WERI-Rb-1 (cell line): Measurements from ENCODE around the gene IRF2.

Experiments
- DNase-seq: peaks from one replicate; pipeline ENCODE4 v3.0.0-alpha.2; 2020
- H3K27ac ChIP-seq: fragments of 250-450 bp; sonication (Bioruptor Pico); 2 replicates; pipeline ENCODE4 v1.5.1; 2020; ENCODE audit warnings: mild to moderate bottlenecking, moderate library complexity
- H3K27me3 ChIP-seq: fragments of 250-450 bp; sonication (Bioruptor Pico); 2 replicates; pipeline ENCODE4 v1.5.1; 2021; ENCODE audit warnings: mild to moderate bottlenecking, low read depth, moderate library complexity; ENCODE audit not compliant: insufficient read depth, severe bottlenecking
- H3K36me3 ChIP-seq: fragments of 250-450 bp; sonication (Bioruptor Pico); 2 replicates; pipeline ENCODE4 v1.5.1; 2020; ENCODE audit warnings: mild to moderate bottlenecking, moderate library complexity
- H3K4me3 ChIP-seq: 2 replicates; pipeline ENCODE4 v1.5.1; 2011; ENCODE audit warnings: low read depth, mild to moderate bottlenecking, control low read depth, low read length
- H3K9me3 ChIP-seq: fragments of 250-450 bp; sonication (Bioruptor Pico); 2 replicates; pipeline ENCODE4 v1.5.1; 2021; ENCODE audit warnings: mild to moderate bottlenecking, moderate library complexity; ENCODE audit not compliant: severe bottlenecking
- CTCF ChIP-seq: IDR thresholded peaks from 2 replicates; pipeline ENCODE4 v1.5.1; 2011; ENCODE audit warnings: low read depth, mild to moderate bottlenecking, control low read depth, inconsistent platforms, low read length

The IRF2 gene

GRCh38 chr4:184387351-184387750, 87.0 kb downstream of the IRF2 start:
- H3K36me3 ChIP-seq, result peaks cover 2% of the 10 kb centered on the region; the same call in 1 of the 2 replicates
- no peak for DNase-seq
- no peak overlapping the region for H3K4me3 ChIP-seq
- H3K9me3 ChIP-seq, result no peaks in the 10 kb centered on the region
- TF ChIP-seq CTCF, result no peak
- no peak overlapping the region for H3K27ac ChIP-seq
- no peaks in the 10 kb centered on the region for H3K27me3 ChIP-seq

DNA sequence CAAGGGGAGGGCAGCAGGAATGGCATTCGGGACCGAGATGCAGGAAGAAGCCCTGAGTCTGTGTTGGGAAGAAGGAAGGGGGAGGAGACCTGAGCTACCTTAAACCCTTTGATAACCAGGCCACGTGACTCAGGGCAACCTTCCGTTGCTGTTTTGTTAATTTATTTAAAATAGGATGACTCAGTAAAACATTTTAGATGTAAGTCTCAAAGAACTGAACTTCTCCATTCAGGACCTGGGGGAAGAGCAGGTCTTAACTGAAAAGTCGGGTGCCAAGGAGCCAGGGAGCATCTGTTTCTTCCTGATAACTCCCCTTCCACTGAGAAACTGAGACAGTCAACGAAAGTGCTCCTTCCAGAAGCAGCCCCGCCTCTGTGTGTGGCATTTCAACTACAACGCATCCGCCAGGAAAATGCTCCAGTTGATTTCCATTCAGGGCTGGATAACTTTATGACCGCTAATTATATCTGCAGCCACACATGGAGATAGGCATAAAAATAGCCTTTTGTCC, 88.0 kb downstream of the IRF2 start:
- H3K27ac ChIP-seq, result no peak overlapping the region
- H3K4me3 ChIP-seq, result no peak overlapping the region
- DNase-seq, result no peak

DNA sequence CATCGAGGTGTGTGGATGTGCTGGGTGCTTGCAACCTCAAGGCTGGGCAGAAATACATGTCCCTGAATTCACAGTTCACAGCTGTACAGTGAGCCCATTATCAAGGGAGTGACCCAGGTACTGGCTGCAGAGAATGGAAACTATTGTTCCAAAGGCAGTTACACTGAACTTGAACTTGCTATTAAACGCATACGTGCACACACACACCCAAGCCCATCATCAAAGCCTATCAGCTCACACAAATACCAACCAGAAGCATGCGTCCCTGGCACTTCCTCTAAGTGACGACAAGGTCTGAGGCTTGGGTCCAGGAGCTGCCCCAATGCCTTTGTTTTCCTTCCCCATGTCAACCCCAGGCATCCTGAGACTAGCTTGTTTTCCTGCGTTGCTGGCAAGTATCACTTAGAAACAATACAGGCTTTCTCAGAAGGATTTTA, 88.6 kb downstream of the IRF2 start:
- no peak for DNase-seq
- H3K9me3 ChIP-seq, result no peaks in the 10 kb centered on the region
- H3K27ac ChIP-seq, result no peak overlapping the region
- no peaks in the 10 kb centered on the region for H3K27me3 ChIP-seq
- H3K36me3 ChIP-seq, result no peaks in the 10 kb centered on the region; the same call in 1 of the 2 replicates
- no peak overlapping the region for H3K4me3 ChIP-seq
- TF ChIP-seq CTCF, result no peak

More for the DNA sequence above, 88.0 kb downstream of the IRF2 start:
- TF ChIP-seq CTCF, result no peak
- Histone ChIP-seq H3K27me3 (no peaks in the 10 kb centered on the region), H3K9me3 (no peaks in the 10 kb centered on the region), H3K36me3 (no peaks in the 10 kb centered on the region; the same call in 1 of the 2 replicates)

DNA sequence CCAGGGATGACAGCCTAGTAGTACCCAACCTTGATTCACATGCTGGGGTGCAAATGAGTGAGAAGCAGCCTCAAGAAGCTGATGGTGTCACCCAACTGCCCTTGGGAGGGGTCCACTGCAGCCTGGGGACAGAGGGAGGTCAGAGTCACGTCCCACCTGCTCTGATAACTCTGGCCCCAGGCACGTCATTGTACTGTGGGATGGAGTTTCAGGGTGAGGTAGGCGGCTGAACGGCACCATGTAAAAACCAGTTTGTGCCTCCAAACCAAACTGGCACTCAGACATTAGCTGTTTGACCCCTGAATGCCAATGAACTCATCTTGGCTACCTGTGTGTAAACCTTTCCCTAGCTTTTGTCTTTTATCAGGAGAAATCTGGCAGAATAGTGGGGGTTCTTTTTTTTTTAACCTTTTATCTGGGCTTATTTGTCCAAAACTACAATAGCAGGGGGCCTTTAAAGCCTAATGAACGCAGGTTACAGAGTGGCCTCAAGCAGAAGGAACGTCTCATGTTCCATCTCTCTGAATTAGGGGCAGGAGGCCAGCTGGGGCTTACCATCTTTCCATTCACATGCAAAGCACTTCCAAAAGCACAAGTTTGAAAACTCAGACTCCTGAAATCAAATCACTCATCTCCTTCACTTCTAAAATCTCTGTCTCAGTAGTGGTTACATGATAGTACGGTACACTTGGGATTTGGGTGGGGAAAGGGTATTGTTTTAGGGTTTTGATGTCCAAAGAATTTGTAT, 89.4 kb downstream of the IRF2 start:
- Histone ChIP-seq H3K27ac (no peak overlapping the region), H3K9me3 (no peaks in the 10 kb centered on the region), H3K4me3 (no peak overlapping the region), H3K36me3 (no peaks in the 10 kb centered on the region; the same call in 1 of the 2 replicates), H3K27me3 (no peaks in the 10 kb centered on the region)
- TF ChIP-seq CTCF, result no peak
- no peak for DNase-seq

- no peak for TF ChIP-seq CTCF
- DNase-seq, result no peak
- H3K4me3 ChIP-seq, result no peak overlapping the region
- no peaks in the 10 kb centered on the region; the same call in 1 of the 2 replicates for H3K36me3 ChIP-seq
- no peaks in the 10 kb centered on the region for H3K9me3 ChIP-seq
- H3K27ac ChIP-seq, result no peak overlapping the region
- H3K27me3 ChIP-seq, result no peaks in the 10 kb centered on the region
Measured at GRCh38 chr4:184384056-184384809, 90.1 kb downstream of the IRF2 start.
